ENCODE data around the gene GPSM1.

The GPSM1 gene

DNA sequence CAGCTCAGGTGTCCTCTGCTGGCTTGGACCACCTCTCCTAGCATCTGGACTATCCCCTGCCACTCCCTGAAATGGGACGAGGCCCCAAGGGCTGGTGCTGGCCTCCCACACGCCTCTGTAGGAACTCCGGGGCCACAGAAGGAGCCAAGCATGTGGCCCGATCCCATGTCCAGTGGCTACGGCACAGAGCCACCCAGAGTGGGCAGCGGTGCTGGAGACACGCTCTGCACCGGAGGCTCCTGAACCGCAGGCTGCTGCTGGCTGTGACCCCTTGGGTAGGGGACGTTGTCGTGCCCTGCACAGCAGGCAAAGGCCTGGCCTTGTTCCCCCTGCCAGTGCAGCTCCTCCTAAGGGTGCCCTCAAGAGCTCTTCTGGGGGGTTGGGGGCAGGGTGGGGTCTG lies 52.6 kb downstream of the GPSM1 start:
- DNase-seq: no peak

DNA sequence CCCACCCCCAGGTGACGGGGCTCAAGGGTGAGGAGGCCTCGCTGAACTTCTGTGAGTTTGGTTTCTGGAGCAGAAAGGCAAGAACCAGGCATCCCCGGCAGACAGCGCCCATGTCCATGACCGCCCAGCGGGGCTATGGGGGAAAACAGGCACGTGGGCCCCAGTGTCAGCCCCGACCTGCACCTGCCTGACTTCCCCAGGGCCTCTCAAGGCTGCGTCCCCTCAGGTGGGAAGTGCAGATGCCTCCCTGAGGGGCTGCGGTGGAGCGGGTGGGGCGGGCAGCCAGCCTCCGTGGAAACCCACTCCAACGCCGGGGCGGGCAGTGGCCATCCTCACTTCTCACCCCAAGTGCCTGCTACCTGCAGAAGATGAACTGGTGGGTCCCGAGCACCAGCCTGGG lies 53.0 kb downstream of the GPSM1 start:
- no peak for DNase-seq

DNA sequence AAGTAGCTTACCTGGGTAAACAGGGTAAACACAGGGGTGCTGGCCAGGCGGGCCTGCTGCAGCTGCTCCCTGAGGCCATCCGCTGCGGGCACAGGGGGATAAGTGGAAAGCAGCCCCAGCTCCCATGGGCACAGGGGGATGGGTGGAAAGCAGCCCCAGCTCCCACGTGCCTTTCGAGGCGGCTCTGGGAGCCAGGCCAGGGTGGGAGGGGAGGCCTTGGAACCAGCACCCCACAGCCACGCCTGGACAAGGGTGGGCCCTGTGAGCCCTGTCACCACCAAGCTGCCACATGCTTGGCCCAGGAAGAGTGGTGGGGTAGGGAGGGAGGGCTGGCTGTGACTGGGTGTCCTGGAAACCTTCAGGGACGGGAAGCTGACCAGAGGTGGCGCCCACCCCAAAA lies 54.0 kb downstream of the GPSM1 start:
- DNase-seq: no peak

DNA sequence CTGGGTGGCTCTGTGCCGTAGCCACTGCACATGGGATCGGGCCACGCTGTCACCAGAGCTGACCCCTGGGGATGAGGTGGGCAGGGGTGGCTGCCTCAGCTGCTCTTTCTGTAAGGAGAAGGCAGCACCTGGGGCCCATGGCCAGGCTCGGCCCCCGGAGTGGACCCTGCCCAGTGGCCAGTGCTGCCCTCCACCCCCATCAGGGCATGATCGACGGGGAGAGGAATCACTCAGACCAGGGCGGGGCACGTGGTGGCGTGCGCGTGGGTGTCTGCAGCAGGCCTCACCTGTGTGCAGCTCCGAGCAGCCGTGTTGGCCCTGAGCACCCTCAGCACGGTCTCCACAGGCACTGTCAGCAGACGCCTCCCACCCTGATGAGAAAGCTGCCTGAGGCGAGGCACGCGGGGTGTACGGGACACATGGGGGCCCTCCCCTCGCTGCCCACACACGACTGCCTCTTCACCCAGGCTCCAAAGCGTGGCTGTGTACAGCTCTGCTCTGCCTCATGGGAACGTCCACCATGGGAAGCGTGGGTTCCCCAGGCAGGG lies 54.7 kb downstream of the GPSM1 start:
- DNase-seq: no peak

DNA sequence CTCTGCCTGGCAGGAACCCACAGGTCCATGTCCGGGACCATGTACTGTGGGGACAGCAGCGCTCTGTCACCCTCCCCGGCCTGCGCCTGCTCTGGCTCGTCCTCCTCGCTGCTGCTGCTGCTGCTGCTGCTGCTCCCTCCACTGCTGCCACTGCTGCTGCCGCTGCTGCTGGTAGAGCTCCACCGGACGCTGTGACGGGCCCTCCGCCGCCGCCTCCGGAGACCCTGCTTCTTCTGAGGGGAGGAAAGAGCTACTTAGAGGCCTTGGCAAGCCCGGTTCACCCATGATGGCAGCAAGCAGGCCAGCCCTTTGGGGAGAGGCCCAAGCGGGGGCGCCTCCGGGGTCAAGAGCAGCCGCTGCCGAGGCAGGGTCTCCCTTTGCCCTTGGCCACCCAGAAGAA lies 56.1 kb downstream of the GPSM1 start:
- DNase-seq: no peak

DNA sequence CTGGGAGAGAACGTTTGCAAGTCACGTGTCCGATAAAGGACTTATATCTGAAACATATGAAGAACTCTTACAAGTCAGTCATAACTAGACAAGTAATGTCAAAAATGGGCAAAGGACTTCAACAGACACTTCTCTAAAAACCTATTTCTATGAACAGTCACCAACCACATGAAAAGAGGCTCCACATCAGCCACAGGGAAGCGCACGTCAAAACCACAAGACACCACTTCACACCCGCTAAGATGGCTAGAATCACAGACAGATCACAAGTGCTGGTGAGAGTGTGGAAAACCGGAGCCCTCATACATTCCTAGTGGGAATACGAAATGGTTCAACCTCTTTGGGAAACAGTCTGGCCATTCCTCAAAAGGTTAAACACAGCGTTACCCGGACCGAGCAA lies 57.7 kb downstream of the GPSM1 start:
- DNase-seq: no peak

DNA sequence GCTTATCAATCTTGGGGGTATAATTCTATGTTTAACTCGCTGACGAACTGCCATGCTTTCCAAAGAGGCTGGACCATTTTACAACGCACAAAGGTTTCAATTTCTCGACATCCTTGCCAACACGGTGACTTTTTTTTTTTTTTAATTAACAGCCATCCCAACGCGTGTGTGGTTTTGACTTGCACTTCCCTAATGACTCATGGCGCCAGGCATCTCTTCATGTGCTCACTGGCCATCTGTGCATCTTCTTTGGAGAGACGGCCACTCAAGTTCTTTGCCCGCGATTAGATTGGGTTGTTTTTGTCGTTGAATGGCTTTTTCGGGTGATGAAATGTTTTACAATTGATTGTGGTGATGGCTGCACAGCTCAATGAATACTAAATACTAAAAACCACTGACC lies 58.7 kb downstream of the GPSM1 start:
- DNase-seq: no peak

DNA sequence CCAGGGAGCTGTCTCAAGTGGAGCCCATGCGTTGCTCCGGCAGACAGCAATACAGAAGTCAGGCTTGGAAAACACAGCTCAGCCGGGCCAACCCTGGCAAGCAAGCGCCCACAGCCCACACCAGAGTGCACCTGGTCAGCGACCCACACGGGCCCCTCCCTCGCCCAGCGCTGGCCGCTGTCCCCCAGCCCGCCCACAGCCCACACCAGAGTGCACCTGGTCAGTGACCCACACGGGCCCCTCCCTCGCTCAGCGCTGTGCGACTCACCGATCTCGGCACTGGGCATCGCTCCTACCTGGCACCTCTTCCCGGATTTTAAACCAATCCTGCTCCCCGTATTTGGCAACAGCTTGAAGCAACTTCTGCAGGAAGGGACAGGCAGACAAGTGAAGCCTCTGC lies 59.9 kb downstream of the GPSM1 start:
- DNase-seq: no peak

DNA sequence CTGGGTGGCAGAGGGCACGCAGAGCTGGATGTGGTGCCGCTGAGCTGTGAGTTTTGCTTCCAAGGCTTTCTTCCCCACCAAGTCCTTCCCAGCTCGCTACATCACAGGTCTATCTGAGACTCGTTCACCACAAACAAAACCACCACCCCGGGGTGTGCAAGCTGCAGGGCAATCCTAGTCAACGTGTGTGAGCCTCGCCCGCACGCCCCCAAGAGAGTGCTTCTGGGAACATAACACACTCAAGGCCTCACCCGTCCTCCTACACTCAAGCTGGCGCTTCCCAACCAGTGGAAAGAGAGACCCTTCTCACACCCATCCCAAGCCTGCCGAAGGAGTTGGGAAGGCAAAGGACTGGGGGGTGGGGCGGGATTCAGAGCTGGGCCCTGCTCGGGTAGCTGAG lies 62.1 kb downstream of the GPSM1 start:
- no peak for DNase-seq

DNA sequence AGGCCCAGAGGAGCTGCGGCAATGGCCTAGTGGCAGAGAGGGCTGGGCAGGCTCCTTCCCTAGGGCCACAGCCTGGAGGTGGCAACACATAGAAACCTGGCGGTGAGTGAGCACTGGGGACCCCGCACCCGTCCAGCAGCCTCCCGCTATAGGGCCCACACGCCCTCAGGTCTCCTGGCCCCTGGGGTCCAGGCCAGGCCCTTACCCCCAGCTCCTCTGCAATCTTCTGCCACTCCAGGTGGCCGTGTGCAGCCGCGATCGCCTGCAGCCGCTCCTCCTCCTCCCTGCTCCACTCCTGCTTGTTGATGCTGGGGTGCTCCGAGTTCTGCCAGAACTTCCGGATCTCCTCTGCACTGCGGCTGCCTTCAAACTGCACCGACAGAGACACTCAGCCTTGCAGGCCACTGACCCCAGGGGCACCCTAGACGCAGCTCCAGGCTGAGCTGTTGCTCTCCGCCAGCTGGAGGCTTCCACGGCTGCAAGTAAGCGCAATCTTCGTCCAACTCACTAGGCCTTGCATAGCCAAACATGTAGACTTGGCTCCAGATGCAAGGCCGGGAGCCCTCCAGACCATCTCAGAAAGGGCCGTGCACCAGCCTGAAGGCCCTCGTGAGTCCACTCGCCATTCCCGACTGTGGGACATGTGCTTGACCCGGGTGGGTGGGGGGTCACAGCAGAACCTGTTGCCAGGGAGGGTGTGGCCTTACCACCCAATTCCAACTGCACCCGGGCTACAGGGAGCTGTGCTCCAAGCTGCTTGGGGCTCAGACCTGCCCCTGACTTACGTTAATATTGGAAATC lies 64.6 kb downstream of the GPSM1 start:
- no peak for DNase-seq

DNA sequence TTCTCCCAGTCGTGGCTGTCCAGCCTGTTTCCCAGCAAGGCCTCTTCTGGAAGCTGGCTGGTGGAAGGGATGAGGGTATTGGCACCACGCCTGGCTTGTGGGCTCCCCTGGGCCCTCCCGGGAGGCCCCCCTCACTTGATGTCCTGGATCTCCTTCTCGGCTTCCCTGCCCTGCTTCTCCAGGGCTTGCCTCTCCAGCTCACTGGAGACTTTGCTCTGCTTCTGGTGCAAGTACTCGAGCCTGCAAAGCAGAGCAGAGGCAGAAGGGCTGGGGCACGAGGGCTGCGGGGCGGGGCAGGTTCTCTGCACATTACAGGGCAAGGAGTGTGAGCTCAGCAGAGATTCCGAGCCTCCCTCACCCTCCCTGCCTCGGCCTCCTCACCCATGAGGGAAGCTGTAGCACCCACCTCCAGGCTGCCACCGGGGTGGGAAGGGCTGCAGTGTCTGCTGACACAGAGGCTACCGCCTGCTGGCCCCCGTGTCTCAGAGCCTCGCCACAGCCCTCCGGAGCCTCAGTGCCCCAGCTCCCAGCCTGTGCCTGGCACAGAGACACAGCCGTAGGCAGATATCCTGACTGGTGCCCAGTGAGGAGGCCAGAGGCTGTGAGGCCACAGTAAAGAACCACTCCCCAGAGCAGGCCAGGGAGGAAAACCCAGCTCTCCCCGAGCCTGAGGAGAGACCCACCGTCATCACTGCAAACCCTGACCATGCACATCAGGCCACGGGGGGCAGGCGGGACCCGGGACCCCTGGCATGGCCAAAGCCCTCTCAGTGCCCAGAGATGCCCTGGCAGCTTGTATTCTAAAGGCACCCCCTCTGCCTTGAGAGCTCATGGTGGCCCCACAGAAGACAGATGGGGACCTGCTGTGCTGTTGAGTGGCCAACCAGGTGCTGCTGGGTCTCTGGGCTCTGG lies 65.5 kb downstream of the GPSM1 start:
- DNase-seq: no peak

DNA sequence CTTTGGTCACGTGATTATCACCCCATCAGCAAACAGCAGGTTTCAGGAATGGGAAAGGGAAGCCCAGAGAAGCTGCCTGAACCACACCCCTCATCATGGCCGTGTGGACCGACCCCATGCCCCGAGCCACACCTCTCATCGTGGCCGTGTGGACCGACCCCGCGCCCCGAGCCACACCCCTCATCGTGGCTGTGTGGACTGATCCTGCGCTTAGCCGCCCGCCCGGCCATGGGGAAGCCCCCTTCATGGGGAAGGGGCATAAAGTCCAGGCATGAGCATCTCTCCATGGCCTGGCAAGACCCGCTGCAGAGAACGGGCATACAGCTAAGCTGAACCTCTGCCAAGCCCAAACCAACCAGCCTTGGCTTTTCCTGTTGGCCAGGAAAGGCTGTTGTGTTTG lies 66.2 kb downstream of the GPSM1 start:
- DNase-seq: no peak

DNA sequence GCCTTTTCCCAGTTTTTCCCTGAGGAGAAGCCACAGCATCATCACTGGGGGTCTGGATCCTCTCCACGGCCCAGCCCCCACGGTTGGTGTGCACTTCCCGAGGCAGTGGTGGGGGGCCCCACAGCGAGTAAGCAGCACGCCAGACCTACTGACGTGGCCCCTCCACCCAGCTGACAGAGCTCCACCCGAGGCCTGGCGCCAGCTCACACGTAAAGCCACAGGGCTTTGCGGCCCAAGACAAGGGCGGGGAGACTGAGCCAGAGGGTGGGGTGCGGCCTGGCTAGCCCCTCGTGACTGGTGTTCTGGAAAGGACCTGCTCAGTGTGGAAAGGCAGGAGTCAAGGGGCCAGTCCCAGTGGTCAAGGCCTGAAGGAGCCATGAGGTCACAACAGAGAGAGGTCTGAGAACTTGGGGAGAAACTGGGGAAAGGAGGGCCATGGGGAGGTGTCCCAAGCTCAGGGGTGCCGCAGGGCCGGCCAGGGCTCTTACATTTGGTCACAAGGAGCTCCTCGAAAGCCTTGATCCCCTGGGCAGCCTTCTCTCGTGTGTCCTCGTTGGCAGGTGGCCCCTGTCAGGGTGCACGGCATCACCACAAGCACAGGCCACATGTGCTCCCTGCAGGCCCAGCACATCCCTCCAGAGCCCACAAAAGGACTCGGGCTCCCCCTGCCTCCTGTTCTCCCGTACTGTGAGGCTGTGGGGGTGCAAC lies 67.1 kb downstream of the GPSM1 start:
- no peak for DNase-seq

DNA sequence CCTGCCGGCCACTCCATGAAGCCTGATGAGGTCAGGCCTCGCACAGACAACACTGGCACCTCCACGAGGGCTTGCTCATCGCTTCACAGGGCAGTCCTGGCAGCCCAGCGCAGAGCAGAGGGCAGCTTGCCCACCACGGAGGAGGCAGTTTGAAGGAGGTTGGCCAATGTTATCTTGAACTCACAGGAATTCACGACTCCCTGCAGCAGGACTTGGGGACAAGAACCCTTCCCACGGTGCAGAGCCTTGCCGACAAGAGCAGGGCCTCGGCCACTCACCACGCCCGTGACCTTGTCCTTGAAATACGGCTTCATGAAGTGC lies 67.6 kb downstream of the GPSM1 start:
- no peak for DNase-seq

DNA sequence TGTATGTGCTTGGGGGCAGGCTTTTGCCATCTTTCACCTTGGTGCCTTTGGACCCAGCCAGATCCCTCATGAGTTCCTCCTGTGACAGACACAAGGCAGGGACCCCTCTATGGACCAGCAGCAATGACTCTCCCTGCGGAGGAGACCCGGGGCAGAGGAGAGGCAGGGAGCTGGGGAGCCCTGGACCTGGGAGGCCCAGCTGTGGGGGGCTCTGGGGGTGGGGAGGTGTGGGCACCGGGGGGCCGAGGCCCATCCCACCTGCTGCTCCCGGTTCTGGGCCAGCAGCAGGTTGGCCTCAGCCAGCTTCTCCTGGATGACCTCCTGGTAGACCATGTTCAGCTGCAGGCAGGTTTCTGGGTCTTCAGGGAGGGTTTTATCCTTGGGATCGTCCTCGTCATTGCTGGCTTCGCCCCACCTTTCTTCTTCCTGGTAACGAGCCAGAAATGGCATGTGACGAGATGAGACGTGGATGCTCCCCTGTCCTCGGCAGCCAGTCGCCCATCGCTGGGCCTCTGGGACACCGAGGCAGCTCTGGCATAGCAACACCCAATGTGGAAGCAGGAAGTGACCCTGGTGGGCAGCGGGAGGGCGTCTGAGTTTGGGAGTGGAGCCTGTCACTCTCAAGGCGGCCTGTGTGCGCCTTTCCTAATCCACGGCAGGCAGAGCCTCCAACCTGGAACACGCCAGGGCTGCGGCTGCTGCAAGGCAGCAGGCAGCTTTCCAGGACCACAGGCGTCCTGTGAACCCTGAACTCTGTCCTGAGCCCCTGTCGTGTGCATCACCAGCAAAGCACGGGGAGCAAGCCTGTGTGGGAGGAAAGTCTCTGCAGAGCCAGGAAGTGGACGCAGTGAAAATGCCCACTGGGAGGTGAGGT lies 68.2 kb downstream of the GPSM1 start:
- DNase-seq: no peak

DNA sequence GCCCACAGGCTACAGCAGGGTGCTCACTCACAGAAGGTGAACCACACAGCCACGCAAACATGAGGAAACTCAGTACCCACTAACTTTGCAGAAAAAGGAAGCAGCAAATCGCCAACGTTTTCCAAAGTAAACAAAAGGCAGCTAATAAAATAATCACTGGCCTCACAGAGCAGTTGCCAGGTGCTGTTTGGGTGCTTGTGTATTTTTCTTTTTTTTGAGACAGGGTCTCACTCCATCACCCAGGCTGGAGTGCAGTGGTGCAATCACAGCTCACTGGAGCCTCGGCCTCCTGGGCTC lies 68.8 kb downstream of the GPSM1 start:
- no peak for DNase-seq

DNA sequence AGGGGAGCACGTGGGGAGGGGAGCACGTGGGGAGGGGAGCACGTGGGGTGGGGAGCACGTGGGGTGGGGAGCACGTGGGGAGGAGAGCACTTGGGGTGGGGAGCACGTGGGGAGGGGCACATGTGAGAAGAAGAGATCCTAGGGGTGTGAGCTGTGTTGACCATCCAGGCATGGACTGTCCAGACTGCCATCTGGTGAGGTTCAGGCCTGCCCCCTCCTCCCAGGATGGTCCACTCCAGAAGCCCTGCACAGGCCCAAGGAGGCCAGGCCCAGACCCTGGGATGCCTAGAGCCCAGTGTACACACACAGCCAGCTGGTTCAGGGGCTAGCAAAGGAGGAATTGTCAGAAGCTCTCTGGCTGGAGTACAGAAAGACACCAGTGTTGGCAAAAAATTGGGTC lies 70.3 kb downstream of the GPSM1 start:
- DNase-seq: no peak

DNA sequence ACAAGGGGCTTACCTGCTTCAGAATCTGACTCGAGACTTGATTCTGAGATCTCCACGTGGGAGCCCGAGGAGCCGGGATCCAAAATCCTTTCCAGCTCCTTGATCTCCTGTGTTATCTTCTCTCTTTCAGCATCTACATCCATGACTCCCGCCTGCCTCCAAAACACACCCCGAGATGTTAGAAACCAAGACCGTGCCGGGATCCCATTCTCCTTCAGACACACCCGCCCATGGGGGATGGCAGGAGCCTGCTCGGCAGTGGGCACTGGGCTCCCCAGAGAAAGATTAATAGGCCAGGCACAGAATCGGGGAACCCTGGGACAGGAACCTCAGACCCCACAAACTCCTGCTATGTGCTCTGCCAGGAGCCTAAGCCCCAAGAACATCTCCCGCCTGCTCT lies 70.9 kb downstream of the GPSM1 start:
- DNase-seq: no peak

DNA sequence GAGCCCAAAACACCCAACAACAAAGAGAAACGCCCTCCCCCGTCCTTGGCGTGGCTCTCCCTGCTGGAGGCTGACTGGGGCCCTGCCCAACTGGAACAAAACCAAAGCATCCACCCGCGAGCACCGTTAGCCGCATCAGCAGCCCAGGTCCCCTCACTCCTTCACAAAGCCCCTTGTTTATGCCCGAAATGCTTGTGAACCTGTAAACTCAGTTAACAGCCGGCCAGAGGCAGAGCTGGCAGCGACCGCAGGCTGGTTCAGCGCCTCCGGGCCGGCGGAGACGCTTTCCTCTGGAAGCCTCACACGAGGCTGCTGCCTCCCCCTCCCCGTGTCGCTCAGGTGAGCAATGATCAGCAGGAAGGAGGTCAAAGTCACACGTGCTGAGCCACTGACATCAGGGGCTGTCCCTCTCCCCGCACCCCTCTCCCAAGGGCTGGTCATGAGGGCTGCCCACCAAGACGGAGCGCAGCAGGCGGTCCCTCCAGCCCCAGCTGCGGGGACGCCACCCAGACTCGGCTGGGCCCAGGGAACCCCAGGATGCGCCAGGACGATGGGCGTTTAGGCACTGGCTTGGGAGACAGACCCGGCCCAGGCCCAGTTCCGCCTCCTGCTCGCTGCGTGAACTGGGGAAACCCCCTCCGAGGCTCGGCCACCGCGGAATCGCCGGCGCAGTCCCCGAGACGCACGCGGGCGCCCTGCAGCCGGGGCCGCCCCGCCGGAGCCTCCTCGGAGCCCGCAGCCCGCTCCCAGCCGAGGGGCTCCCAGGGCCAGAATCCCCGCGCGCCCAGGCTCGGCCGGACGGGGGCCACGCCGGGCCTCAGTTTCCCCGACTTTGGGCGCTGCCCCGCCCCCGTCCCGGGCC lies 72.1 kb downstream of the GPSM1 start:
- no peak for DNase-seq

DNA sequence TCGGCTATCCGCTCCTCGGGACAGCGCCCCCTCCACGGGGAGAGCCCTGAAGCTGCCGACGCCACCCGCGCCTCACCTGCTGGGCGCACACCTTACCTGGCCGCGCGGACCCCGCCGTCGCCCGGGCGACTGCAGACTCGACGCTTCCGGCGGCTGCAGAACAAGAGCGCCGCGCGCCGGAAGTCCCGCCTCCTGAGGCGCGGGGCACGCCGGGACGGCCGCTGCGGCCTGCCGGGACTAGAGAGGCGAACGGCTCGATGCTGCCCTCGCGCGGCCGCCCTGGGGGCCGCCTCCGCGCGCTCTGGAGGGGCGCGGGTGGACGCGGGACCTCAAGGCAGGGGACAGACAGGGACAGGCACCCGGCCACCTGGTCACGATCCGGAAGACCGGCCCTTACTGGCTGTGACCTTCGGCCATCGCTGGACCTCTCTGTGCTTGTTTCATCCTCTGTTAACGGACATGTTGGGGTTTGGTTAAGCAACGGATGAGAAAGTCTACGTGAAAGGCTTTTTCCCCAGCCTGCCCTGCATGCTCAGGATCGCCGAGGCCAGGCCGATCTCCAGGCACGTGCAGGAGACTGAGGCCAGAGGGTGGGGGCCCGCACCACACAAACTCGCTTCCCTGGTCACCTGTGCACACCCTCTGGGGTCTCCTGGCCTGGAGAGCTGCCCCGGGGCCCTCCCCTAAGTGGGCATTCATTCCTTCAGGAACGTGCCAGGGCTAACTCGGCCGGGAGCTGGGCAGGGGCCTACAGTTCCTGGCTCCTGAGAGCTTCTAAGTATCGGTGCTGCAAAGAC lies 72.9 kb downstream of the GPSM1 start, which contains the start of gene SNAPC4:
Gene SNAPC4, minus strand, starts transcription at position 133 of the 797 bp plus-strand sequence. CDS start 1,742 bp downstream, outside the sequence.
- DNase-seq: peak; percentile 84
